Osteocyte (in vitro differentiated cells): ENCODE measurements around the gene TAMALIN. TPM values are rescaled to one million over a fixed set of nuclear protein-coding genes. Genes with fewer than 3 reads are reported as not detected.

Experiments
- DNase-seq: peaks from one replicate; pipeline ENCODE4 v3.0.0; 2021; ENCODE audit warnings: mixed read lengths; ENCODE audit not compliant: unreplicated experiment; ENCODE audit errors: extremely low spot score
- H3K27ac Mint-ChIP-seq: one replicate; pipeline ENCODE4 v1.8.0; 2021; ENCODE audit warnings: mild to moderate bottlenecking, mixed read lengths; ENCODE audit not compliant: unreplicated experiment
- H3K27me3 Mint-ChIP-seq: one replicate; pipeline ENCODE4 v1.8.0; 2021; ENCODE audit warnings: mixed read lengths; ENCODE audit not compliant: unreplicated experiment
- H3K36me3 Mint-ChIP-seq: one replicate; pipeline ENCODE4 v1.8.0; 2021; ENCODE audit warnings: mixed read lengths; ENCODE audit not compliant: unreplicated experiment
- H3K4me1 Mint-ChIP-seq: one replicate; pipeline ENCODE4 v1.8.0; 2021; ENCODE audit warnings: mixed read lengths; ENCODE audit not compliant: unreplicated experiment
- H3K4me3 Mint-ChIP-seq: one replicate; pipeline ENCODE4 v1.8.0; 2021; ENCODE audit warnings: mild to moderate bottlenecking, moderate library complexity, mixed read lengths; ENCODE audit not compliant: unreplicated experiment
- H3K9me3 Mint-ChIP-seq: one replicate; pipeline ENCODE4 v1.8.0; 2021; ENCODE audit warnings: mixed read lengths; ENCODE audit not compliant: unreplicated experiment
- CTCF ChIP-seq: fragments of 200-600 bp; sonication (generic); IDR thresholded peaks from 2 replicates; pipeline ENCODE4 v1.5.0; 2021; ENCODE audit warnings: antibody characterized with exemption, mild to moderate bottlenecking, moderate library complexity
- total RNA-seq: library from RNA; stranded (reverse); gene quantifications from 2 replicates; pipeline ENCODE4 v1.2.1, GENCODE V29; 2021

The TAMALIN gene
- total RNA-seq, 1 donor from 2014 or later: 25.5 TPM

GRCh38 chr12:52054231-52054832 lies 47.6 kb downstream of the TAMALIN start:
- no peak for TF ChIP-seq CTCF
- Mint-ChIP-seq H3K4me3 (no peak overlapping the region), H3K9me3 (no peaks in the 10 kb centered on the region), H3K36me3 (peaks cover 2% of the 10 kb centered on the region), H3K4me1 (peaks cover 24% of the 10 kb centered on the region), H3K27ac (no peak overlapping the region), H3K27me3 (no peaks in the 10 kb centered on the region)
- no peak for DNase-seq

GRCh38 chr12:52054833-52055730 lies 48.3 kb downstream of the TAMALIN start:
- DNase-seq: no peak
- Mint-ChIP-seq H3K4me1 (peaks cover 17% of the 10 kb centered on the region), H3K36me3 (peaks cover 2% of the 10 kb centered on the region), H3K9me3 (no peaks in the 10 kb centered on the region), H3K27me3 (no peaks in the 10 kb centered on the region), H3K4me3 (no peak overlapping the region), H3K27ac (no peak overlapping the region)
- no peak for TF ChIP-seq CTCF

- peaks cover 2% of the 10 kb centered on the region for H3K36me3 Mint-ChIP-seq
- no peak for DNase-seq
Measured at GRCh38 chr12:52055731-52056711, 49.3 kb downstream of the TAMALIN start.

GRCh38 chr12:52056801-52057637 lies 50.3 kb downstream of the TAMALIN start:
- Mint-ChIP-seq H3K4me1 (peaks cover under 1% of the 10 kb centered on the region), H3K9me3 (no peaks in the 10 kb centered on the region), H3K4me3 (no peak overlapping the region), H3K27me3 (no peaks in the 10 kb centered on the region), H3K36me3 (peaks cover 2% of the 10 kb centered on the region), H3K27ac (no peak overlapping the region)
- DNase-seq: no peak
- no peak for TF ChIP-seq CTCF

More at GRCh38 chr12:52055731-52056711, 49.3 kb downstream of the TAMALIN start:
- no peaks in the 10 kb centered on the region for H3K9me3 Mint-ChIP-seq
- H3K4me3 Mint-ChIP-seq: no peak overlapping the region
- TF ChIP-seq CTCF: no peak
- H3K27ac Mint-ChIP-seq: no peak overlapping the region
- peaks cover 10% of the 10 kb centered on the region for H3K4me1 Mint-ChIP-seq
- no peaks in the 10 kb centered on the region for H3K27me3 Mint-ChIP-seq
